Activated CD4-positive, CD25-positive, alpha-beta regulatory T cell treated with anti-CD3 and anti-CD28 coated beads, Interleukin-2, amount 50 U/mL, for 24 hours (primary cell): ENCODE data around the gene SNX2.
"Not testable (repeated sequence)": the region's sequence is repeated elsewhere in the genome, so short reads cannot be mapped to it uniquely, and the experiment has no call there.

Experiments used
- ATAC-seq, 2 donors: fragments of 150-1000 bp; cut with Tn5 transposase; one replicate each; pipeline ENCODE4 v1.10.0; 2021; ENCODE audit warnings: mild to moderate bottlenecking in 1 of 2, moderate library complexity in 1 of 2

SNX2 gene, protein sequence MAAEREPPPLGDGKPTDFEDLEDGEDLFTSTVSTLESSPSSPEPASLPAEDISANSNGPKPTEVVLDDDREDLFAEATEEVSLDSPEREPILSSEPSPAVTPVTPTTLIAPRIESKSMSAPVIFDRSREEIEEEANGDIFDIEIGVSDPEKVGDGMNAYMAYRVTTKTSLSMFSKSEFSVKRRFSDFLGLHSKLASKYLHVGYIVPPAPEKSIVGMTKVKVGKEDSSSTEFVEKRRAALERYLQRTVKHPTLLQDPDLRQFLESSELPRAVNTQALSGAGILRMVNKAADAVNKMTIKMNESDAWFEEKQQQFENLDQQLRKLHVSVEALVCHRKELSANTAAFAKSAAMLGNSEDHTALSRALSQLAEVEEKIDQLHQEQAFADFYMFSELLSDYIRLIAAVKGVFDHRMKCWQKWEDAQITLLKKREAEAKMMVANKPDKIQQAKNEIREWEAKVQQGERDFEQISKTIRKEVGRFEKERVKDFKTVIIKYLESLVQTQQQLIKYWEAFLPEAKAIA

DNA sequence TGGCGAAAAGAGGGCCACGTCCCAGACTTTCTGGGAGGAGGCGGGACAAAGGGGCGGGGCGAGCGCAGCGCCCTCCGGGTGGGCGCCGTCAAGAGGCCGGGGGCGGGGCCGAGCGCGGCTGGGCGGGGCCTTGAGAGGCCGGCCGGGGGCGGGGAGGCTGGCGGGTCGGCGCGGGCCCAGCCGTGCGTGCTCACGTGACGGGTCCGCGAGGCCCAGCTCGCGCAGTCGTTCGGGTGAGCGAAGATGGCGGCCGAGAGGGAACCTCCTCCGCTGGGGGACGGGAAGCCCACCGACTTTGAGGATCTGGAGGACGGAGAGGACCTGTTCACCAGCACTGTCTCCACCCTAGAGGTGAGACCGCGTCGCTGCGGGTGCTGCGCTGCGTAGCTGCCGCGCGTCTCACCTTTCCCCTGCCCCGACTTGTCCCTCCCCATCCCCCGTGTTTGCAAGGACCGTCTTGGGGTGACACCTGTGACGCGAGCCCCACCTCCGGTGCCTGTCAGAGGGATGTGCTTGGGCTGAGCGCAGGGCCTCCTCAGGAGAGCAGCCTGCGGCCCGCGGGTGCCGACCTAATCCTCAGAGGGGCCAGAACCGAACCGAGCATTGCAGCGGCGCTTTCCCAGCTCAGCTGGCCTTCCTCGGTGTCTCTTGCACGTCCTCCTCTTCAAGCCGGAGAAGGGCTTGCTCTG lies at the start of gene SNX2:
Gene SNX2 (plus strand): TSS at position 220 of the 689 bp plus-strand sequence. CDS start 24 bp downstream, at position 244.
- peak; percentile 91 to 92 for ATAC-seq

DNA sequence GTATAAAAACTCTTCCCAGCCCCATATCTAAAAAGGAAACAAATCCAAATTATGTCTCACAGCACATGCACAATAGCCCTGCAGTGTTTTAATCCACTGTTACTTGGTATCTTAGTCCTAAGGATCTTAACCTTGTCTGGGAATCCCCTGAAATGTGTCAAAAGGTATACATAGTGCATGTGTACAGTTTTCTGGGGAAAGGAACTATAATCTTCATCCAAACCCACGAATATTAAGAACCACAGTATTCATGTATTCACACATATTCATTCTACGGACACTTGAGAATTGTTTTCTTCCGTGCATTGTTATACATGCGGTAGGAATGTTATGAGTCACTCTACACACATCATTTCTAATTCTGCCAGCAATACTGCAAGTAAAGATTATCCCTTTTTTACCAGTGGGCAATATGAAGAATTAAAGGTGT lies 47.8 kb upstream of the SNX2 start:
- peak in 1 of 2 donors; percentile 27 for ATAC-seq

DNA sequence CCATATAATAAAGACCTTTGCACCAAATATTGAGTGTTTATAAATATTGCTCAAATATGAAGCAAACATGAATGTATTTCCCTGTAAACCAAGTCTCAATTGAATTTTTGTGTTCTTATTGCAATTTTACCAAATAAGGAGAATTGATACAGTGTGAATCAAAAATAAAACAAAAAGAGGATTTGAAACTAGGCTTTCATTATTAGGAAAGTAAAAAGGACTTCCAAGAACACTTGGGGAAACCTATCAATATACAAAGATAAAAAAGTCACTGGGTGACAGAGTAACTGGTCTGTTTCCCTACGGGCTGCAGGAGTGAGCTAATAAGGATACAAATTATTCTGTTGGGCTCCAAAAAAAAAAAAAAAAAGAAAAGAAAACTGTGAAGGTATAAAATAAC lies 44.8 kb upstream of the SNX2 start:
- ATAC-seq, result no peak

DNA sequence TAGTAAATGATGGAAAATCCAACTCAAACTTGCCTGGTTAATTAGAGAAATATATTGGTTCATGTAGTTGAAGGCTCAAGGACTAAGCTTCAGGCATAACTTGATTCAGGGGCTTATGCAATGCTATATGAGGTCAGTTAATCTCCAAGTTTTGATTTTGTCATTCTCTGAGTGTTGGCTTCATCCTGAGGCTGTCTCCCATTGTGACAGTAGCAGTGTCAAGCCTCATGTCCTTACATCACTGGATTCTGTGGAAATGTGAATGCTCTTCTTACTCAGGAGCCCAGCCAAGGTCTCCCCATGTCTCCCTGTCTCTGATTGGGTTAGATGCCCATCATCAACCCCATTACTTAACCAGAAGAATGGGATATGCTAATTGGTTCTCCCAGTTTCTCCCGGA lies 44.4 kb upstream of the SNX2 start:
- ATAC-seq, result no peak

DNA sequence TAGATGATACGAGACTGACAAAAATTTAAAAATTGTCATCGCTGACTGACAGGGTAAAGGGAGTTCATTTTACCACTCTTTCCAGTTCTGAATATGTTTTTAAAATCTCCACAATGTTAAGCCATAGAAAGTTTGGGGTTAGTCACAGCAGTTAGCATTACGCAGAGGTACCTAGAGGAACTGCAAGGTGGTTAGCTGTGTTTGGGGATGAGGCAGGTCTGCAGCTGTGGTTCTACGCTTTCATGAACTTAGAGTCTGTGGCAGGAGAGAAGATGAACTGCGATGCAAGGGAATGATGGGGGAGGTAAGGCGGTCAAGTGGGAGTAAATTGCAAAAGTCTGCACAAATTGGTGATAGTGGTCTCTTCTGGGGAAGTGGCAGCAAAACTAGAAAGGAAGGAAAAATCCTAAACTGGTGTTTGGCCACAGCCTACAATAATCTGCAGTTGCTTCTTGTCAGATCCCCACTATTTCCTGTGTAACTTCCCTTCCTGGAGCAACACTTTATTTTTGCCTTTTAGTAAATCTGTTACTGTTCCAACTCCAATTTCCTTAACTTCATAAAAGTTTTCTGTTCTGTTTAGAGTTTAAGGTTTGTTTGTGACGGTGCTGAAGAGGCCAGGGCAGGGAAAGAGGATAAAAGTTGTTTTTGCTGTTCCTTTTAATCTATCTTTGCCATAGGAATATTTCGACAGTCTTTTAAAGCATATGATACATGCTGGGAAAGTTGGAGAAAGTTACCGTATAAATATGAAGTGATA lies 38.6 kb upstream of the SNX2 start:
- ATAC-seq, result no peak

DNA sequence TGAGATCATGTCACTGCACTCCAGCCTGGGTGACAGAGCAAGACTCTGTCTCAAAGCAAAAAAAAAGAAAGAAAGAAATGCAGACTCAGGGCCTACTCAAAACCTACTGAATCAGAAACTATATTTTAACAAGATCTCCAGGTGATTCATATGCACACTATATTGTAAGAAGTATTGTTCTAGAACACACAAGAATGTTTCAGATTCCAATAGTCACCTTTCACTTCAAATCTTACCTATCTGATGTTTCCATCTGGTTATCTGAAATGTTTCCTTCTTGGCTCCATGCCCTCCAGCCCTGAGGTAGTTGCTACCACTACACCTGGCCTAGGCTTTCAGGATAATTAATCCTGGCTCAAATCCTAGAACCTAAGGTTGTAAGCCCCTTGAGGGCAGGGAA lies 36.8 kb upstream of the SNX2 start:
- ATAC-seq, result no peak

DNA sequence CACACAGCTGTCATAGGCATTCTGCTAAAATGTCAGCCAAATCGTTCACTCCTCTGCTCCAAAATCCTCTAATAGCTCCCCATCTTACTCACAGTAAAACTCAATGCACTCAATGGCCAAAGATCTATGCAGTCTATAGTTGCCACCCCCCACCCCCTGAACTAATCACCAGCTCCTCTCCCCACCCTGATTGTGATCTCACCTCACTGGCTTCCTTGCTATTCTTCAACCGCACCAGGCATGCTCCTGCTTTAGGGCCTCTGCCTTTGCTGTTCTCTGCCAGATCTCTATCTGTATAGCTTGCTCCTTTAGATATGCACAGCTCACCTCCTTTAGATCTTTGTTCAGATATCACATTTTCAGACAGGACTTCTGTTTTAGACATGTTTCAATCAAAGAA lies 33.2 kb upstream of the SNX2 start:
- no peak for ATAC-seq

DNA sequence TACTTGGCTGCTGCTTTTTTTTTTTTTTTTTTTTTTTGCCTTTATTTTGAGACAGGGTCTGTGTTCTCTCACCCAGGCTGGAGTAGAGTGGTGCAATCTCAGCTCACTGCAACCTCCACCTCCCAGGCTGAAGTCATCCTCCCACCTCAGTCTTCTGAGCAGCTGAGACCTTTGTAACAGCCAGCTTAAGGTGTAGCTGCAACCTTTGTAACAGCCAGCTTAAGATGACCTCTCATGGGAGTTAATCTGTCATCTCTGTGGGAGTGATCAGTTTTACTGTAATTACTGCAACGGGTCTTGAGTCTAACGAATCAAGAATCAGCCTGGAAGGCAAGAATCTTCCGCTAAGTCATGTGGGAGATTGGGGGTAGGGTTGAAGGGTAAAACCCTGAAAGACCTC lies 31.6 kb upstream of the SNX2 start:
- no peak for ATAC-seq

DNA sequence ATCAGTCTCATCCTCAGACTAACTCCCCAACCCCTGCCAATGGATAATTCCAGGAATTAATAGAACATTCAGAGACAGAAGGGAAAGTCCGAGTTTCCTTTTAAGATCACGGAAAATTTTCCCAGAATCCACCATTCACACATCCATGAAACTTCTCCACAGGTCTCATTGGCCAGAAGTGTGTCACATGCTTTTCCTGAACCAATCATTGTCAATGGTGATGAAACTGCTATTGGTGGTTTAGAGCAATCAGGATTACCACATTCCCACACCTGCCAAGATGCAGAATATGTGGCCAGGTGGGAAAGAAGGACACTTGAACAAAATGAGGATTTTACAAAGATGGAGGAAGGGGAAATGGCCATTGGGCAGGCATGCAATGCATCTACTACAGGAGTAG lies 29.3 kb upstream of the SNX2 start:
- ATAC-seq, result no peak

DNA sequence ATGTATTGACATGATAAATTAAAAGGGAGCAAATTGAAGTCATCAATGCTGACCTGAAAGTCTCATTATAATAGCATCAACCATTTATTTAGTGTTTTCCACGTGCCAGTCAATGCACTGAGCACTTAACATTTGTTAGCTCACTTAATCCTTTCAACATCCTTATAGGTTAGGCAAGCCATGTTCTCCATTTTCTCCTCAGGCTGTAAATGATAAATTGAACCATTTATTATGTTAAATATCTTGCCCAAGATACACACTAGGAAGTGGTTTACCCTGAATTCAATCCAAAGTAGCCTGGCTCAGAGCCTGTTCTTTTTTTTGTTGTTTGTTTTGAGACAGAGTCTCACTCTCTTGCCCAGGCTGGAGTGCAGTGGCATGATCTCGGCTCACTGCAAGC lies 25.0 kb upstream of the SNX2 start:
- ATAC-seq, result no peak

DNA sequence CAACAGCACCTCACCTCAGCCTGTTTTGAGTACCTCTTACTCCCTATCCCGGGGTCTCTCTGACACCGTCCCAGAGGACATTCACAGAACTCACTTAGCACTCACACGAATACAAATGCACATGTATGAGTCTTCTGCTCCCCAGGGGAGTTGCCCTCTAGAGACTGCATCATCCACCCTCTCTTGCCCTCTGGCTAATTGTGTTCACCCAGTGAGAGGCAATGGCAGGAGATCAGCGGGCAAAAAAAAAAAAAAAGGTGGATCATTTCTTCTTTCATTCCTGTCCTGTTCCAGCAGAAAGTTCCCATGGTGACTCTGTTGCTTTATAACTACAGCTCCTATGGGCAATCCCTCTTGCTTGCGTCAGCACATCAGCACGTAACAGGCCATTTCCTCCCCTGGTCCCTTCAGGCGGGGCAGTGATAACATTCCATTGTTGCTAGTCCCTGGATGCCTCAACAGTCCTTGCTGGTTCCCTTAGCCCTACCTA lies 23.5 kb upstream of the SNX2 start:
- ATAC-seq, result no peak

DNA sequence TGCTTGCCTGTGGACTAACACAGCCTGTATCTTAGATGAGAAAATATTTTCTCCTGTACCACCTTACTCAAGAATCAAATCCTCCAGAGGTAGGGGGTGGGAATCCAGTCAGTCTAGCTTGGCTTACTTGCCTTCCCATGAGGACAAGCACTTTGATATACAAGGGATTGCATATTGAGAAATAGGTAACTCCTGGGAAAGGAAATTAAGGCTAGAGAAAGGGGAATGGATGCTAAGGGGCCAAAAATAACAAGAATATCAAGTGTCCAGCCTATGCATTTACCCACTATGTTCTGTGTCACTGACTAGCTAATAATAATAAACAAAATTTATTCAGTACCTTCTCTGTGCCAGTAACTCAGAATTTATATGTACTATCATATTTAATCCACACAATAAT lies 21.4 kb upstream of the SNX2 start:
- no peak for ATAC-seq

DNA sequence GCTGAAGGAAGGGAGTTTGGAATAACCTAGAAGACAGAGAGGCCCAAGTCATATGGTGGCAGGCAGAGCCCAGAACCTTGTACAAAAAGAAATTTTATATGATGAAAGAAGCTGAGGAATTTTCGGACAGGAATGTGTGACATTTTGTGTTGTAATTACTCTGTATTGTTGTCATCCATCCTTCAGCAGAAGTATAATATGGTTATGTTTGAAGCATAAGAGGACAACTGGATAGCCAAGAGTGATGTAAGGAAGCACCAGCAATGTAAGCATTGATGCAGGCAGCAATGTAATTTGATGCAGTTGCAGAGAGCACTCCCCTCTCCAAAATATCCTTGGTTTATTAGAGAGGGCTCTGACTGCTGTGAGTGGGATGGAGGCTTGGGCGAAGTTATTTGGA lies 19.1 kb upstream of the SNX2 start:
- no peak for ATAC-seq

DNA sequence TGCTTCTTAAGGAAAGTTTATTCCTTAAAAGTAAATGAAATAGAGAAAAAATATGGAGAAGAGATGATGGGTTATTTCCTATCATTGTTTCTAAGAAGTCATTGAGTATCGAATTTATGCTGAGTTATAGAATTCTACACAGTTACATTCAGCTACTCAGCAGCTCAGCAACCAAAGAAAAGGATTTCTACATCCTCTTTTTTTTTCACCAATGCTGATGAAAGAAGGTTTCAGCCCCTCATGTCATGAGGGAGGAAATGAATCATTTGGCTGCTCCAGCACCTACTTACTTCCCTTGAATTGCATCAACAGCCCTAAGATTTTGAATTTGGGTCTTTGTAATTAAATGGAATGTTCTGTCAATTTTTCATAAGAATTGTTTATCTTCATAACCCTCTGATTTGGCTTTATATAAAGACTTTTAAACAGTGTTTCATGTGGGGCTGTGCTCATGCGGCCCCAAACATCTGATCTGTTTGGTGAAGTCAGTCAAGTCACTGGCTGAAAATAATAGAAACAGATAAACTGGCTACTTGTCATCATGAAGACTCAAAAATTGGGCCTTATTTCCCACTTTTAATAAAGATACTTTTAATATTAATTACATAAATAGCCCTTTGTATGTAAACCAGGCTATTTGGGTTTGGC lies 18.5 kb upstream of the SNX2 start:
- peak in 1 of 2 donors; percentile 33 for ATAC-seq

DNA sequence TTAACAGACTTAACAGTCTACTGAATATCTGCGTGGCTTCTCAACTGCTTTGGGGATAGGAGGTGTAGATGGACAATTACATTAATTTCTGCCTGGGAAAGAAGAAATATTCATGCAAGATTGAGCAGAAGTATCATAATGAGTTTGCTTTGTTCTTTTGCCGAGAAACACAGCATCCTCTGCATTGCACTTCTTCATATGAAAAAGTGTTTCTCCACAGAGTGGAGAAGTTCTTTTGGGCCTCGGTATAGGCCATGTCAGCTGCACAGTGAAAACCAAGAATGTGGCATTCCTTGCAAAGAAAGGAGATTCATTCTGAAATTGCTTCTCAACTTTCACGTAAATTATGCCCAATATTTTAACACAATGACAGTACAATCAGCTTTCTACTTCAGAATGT lies 17.6 kb upstream of the SNX2 start:
- no peak for ATAC-seq

DNA sequence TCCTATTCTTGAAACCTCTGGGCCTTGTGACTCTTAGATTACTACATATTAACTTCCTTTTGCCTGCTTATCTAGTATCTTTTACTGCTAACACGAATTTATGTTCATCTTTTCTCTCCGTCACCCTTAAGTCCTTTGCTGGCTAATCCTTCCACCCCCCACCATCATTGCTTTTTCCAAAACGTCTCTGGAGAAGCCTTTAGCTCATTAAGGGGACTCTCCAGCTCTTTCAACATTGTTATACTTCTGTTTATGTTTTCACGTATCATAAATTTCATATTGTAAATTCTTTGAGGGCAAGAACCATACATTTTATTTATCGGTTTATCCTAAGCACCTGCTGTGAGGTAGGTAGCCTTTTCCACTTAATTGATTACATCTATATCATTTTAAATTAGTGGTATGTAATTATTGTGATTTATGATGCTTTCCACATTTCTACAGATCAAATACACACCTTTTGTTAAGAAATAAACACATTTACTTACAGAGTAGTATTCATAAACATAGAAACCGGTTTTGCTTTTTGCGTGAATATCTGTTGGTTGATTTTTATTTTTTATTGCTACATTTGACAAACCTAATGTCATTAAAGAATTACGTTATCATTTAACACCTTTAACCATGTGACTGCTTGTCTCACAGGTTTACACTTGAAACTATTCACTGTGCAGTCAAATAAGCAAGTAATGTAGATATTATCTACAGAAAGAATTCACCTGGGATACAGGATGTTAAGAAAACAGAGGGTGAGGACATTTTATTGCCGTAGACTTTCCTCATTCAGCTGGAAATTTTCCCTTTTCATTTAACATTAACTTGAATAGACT lies 15.4 kb upstream of the SNX2 start:
- no peak for ATAC-seq

DNA sequence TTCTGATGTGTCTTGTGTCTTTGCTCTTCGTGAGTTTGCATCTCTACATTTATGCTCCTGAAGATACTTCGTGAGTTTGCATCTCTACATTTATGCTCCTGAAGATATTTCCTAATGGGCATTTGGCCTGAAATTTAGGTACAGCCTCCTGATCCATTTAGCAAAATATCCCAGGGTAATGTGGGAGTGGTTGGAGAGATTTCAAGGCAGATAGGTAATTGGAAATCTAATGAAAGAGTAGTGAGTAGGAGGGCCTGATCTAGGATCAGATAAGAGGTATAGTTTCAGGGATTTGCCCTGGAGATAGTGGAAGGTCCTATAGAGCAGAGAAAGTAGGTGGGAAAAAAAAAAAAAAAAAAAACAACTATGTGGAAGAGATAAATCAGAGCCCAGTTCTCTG lies 14.6 kb upstream of the SNX2 start:
- no peak for ATAC-seq

DNA sequence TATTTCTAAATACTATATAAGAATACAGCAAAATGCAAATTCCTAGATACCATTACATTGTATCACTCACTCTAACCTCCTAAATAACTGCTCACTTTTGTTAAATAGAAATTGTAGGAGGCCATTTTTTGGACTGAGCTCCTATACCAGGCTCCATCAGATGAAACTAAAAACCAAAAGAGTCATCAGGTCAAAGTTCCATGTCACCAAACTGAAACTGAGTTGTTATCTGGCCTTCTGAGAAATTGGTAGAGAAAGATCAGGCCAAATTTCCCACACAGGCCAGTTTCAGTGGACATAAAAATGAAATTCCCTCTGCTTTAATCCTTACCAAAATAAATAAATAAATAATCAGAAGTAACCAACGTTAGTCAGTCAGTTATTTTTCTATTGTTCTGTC lies 13.8 kb upstream of the SNX2 start:
- no peak for ATAC-seq

DNA sequence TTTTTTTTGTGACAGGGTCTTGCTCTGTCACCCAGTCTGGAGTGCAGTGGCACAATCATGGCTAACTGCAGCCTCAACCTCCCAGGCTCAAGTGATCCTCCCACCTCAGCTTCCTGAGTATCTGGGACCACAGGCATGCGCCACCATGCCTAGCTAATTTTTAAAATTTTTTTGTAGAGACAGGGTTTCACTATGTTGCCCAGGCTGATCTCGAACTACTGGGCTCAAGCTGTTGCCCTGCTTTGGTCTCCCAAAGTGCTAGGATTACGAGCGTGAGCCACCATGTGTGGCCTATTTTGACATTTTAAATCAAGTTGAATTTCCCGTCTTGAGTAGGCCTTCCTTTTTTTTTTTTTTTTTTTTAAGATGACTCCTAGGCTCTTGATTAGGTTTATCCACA lies 13.0 kb upstream of the SNX2 start:
- ATAC-seq, result not testable (repeated sequence)

DNA sequence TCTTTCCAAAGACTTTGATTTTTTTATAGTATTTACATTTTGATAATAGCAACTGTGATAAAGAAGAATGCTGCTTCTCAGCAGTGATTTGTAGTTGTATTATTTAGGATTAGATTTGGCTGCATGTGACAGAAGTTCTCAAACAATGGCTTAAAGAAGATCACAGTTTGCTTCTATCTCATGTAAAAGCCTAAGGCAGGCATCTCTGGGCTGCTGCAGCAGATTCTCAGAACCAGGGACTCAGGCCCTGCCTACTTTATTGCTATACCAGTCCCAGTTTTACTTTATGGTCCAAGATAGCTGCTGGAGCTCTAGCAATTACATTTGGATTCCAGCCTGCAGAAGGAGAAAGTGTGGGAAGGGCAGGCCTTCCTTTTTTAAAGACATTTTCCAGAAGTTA lies 8.8 kb upstream of the SNX2 start:
- ATAC-seq, result no peak

DNA sequence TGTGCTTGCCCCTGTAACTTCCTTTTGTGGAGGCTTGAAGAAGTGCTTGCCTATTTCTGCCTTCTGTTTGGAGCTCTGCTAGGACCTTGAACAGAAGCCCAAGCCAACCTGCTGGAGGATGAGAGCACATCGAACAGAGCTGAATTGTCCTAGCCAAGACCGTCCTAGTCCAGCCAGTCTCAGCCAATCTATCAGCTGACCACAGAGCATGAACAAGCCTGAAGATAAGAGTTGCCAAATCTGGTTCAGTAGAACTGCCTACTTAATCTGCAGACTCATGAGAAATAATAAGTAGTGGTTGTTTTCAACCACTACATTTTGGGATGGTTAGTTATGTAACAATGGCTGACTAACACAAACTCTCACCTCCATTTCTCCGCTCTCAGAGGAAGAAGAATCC lies 4.4 kb upstream of the SNX2 start:
- no peak for ATAC-seq

DNA sequence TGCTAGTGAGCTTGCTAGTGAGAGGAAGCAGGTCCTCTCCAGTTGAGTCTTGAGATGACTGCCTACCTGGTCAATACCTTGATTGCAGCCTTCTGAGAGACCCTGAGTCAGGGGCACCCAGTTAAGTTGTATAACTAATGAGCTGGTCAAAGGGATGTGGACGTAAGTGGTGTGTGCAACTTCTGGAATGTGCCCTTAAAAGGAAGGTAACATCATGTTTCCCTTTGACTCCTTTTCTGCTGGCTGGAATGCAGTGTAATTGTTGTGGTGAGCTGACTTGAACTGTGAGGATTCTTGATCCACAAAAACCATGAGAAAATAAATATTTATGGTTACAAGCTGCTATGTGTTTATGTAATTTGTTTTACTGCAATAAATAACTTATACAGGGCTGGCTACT lies 2.4 kb upstream of the SNX2 start:
- no peak for ATAC-seq
